ENCODE measurements around the gene FAM107A. TPM values are rescaled to one million over a fixed set of nuclear protein-coding genes. Genes with fewer than 3 reads are reported as not detected.

FAM107A gene
- total and polyA plus RNA-seq, 8 donors: 1.7 to 21.0 (median 6.9) TPM

GRCh38 chr3:58613236-58614132 is 36.3 kb upstream of the FAM107A start:
- FAIRE-seq: no peak
- Histone ChIP-seq H3K9me3 (no peaks in the 10 kb centered on the region), H3K4me1 (no peaks in the 10 kb centered on the region), H3K36me3 (no peaks in the 10 kb centered on the region), H3K4me3 (no peak overlapping the region), H3K27me3 (no peaks in the 10 kb centered on the region), H3K27ac (no peak overlapping the region)
- intact Hi-C loops (cut with DNase I): no loop called here
- WGBS, 2 donors: 72 to 87% methylated on average over 7 of the region's 7 CpGs
- TF ChIP-seq CTCF (IDR thresholded peaks at IDR 0.05): no peak
- no peak for DNase-seq
- no peak for ATAC-seq

GRCh38 chr3:58612830-58613229 is 35.6 kb upstream of the FAM107A start:
- no peaks in the 10 kb centered on the region for H3K27me3 ChIP-seq
- FAIRE-seq: no peak
- 88 to 90% methylated on average over 9 of the region's 9 CpGs for WGBS, 2 donors

GRCh38 chr3:58609990-58610389 is 32.8 kb upstream of the FAM107A start:
- ATAC-seq (peak in 2 of 4 donors; percentile 61 to 64), FAIRE-seq (no peak), DNase-seq (no peak)
- H3K36me3 ChIP-seq: no peaks in the 10 kb centered on the region
- no peaks in the 10 kb centered on the region for H3K9me3 ChIP-seq
- 79 to 84% methylated on average over 7 of the region's 7 CpGs for WGBS, 2 donors
- H3K27me3 ChIP-seq: no peaks in the 10 kb centered on the region
- H3K4me3 ChIP-seq: no peak overlapping the region
- TF ChIP-seq CTCF (IDR thresholded peaks at IDR 0.05): no peak
- intact Hi-C loops (cut with DNase I): no loop called here
- no peaks in the 10 kb centered on the region for H3K4me1 ChIP-seq
- H3K27ac ChIP-seq: no peak overlapping the region

More at GRCh38 chr3:58612830-58613229, 35.6 kb upstream of the FAM107A start:
- Histone ChIP-seq H3K36me3 (no peaks in the 10 kb centered on the region), H3K27ac (no peak overlapping the region), H3K9me3 (no peaks in the 10 kb centered on the region), H3K4me3 (no peak overlapping the region), H3K4me1 (no peaks in the 10 kb centered on the region)
- no peak for DNase-seq
- intact Hi-C loops (cut with DNase I): no loop called here
- ATAC-seq: no peak
- TF ChIP-seq CTCF (IDR thresholded peaks at IDR 0.05): no peak

- H3K4me3 ChIP-seq: no peak overlapping the region
- H3K9me3 ChIP-seq: no peaks in the 10 kb centered on the region
- no peaks in the 10 kb centered on the region for H3K27me3 ChIP-seq
- intact Hi-C loops (cut with DNase I): no loop called here
- FAIRE-seq (no peak), ATAC-seq (peak in 3 of 4 donors; percentile 72 to 86 (median 82)), DNase-seq (peak in 4 of 6 donors; percentile 28 to 52 (median 42))
- no peak for TF ChIP-seq CTCF (IDR thresholded peaks at IDR 0.05)
- no peaks in the 10 kb centered on the region for H3K4me1 ChIP-seq
- H3K27ac ChIP-seq: no peak overlapping the region
- no peaks in the 10 kb centered on the region for H3K36me3 ChIP-seq
- 63 to 66% methylated on average over 5 of the region's 5 CpGs for WGBS, 2 donors
Observed at GRCh38 chr3:58608648-58609047, 31.5 kb upstream of the FAM107A start.

GRCh38 chr3:58607816-58608215 is 30.6 kb upstream of the FAM107A start:
- no peak for FAIRE-seq
- 70 to 76% methylated on average over 4 of the region's 4 CpGs for WGBS, 2 donors
- intact Hi-C loops (cut with DNase I): no loop called here

More at GRCh38 chr3:58607816-58608215, 30.6 kb upstream of the FAM107A start:
- ATAC-seq (no peak), DNase-seq (no peak)
- no peaks in the 10 kb centered on the region for H3K27me3 ChIP-seq
- H3K4me1 ChIP-seq: no peaks in the 10 kb centered on the region
- TF ChIP-seq CTCF (IDR thresholded peaks at IDR 0.05): no peak
- no peak overlapping the region for H3K27ac ChIP-seq
- H3K36me3 ChIP-seq: no peaks in the 10 kb centered on the region
- no peak overlapping the region for H3K4me3 ChIP-seq
- H3K9me3 ChIP-seq: no peaks in the 10 kb centered on the region
